ENCODE measurements around the gene FRMD4B. TPM values are rescaled to one million over a fixed set of nuclear protein-coding genes. Genes with fewer than 3 reads are reported as not detected.

FRMD4B gene
- total RNA-seq, 4 donors from 2014 or later: 37.5 to 66.2 (median 62.5) TPM

- TF ChIP-seq POLR2A (IDR thresholded peaks at IDR 0.05): no peak
- TF ChIP-seq, protein P1, sequence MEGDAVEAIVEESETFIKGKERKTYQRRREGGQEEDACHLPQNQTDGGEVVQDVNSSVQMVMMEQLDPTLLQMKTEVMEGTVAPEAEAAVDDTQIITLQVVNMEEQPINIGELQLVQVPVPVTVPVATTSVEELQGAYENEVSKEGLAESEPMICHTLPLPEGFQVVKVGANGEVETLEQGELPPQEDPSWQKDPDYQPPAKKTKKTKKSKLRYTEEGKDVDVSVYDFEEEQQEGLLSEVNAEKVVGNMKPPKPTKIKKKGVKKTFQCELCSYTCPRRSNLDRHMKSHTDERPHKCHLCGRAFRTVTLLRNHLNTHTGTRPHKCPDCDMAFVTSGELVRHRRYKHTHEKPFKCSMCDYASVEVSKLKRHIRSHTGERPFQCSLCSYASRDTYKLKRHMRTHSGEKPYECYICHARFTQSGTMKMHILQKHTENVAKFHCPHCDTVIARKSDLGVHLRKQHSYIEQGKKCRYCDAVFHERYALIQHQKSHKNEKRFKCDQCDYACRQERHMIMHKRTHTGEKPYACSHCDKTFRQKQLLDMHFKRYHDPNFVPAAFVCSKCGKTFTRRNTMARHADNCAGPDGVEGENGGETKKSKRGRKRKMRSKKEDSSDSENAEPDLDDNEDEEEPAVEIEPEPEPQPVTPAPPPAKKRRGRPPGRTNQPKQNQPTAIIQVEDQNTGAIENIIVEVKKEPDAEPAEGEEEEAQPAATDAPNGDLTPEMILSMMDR (IDR thresholded peaks at IDR 0.05): no peak
- H3K36me3 ChIP-seq: peaks cover 0 to 38% (median 0%) of the 10 kb centered on the region in 3 donors
- WGBS, 2 donors: 21 to 47% methylated on average over 1 of the region's 1 CpG
- intact Hi-C loops (cut with DNase I): no loop called here
- peaks cover 4 to 36% (median 7%) of the 10 kb centered on the region in 3 donors for H3K4me1 ChIP-seq
- DNase-seq: no peak
- no peaks in the 10 kb centered on the region for H3K27me3 ChIP-seq
- H3K4me3 ChIP-seq: no peak overlapping the region
- no peaks in the 10 kb centered on the region for H3K9me3 ChIP-seq
- peak overlapping the region in 3 of 4 donors; percentile 68 to 83 (median 78) for H3K27ac ChIP-seq
These were observed 159.8 kb downstream of the FRMD4B start for GRCh38 chr3:69226071-69226470.

DNA sequence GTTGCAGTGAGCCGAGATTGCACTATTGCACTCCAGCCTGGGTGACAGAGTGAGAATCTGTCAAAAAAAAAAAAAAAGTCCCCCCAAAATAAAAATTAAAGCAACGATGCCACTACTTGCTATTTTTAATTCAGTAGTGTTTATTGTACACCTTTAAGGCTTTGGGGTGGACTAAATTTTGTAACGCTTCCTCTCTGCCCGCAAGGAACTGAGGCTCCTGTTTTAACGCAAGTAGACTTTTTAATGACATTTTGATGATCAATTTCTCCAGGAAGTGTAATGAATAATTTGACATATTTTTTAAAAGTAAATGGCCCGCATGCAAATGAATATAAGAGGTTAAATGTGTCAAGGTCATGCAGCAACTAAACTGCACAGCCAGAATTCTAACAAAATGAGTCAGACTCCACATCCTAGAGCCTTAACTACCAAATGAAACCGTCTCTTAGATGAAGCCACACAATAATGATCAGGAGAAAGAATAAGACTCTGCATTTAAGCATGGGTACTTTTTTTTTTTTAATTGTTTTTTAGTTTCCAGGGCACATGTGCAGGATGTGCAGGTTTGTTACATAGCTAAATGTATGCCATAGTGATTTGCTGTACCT lies 166.7 kb downstream of the FRMD4B start:
- TF ChIP-seq, protein P1 (IDR thresholded peaks at IDR 0.05): no peak
- H3K9me3 ChIP-seq: no peaks in the 10 kb centered on the region
- intact Hi-C loops (cut with DNase I): no loop called here
- H3K4me1 ChIP-seq: peaks cover 0 to 14% (median 3%) of the 10 kb centered on the region in 3 donors
- WGBS, 2 donors: 82 to 89% methylated on average over 7 of the region's 7 CpGs
- no peak for DNase-seq
- peaks cover 0 to 87% (median 0%) of the 10 kb centered on the region in 3 donors for H3K36me3 ChIP-seq
- no peak overlapping the region for H3K4me3 ChIP-seq
- no peak overlapping the region for H3K27ac ChIP-seq
- no peaks in the 10 kb centered on the region for H3K27me3 ChIP-seq

- Histone ChIP-seq H3K27ac (no peak overlapping the region), H3K36me3 (peaks cover 0 to 80% (median 0%) of the 10 kb centered on the region in 3 donors), H3K9me3 (no peaks in the 10 kb centered on the region), H3K4me1 (peaks cover 1 to 26% (median 6%) of the 10 kb centered on the region in 3 donors), H3K27me3 (no peaks in the 10 kb centered on the region), H3K4me3 (no peak overlapping the region)
- intact Hi-C loops (cut with DNase I): no loop called here
- TF ChIP-seq, protein P1 (IDR thresholded peaks at IDR 0.05): no peak
- TF ChIP-seq POLR2A (IDR thresholded peaks at IDR 0.05): no peak
- 93 to 94% methylated on average over 6 of the region's 6 CpGs for WGBS, 2 donors
- no peak for DNase-seq
These were observed 167.8 kb downstream of the FRMD4B start for GRCh38 chr3:69218079-69218478.

- Histone ChIP-seq H3K4me3 (no peak overlapping the region), H3K9me3 (no peaks in the 10 kb centered on the region), H3K27ac (no peak overlapping the region), H3K36me3 (peaks cover 0 to 70% (median 0%) of the 10 kb centered on the region in 3 donors), H3K4me1 (peaks cover 7 to 37% (median 9%) of the 10 kb centered on the region in 3 donors), H3K27me3 (no peaks in the 10 kb centered on the region)
- intact Hi-C loops (cut with DNase I): no loop called here
- TF ChIP-seq, protein P1 (IDR thresholded peaks at IDR 0.05): no peak
- TF ChIP-seq POLR2A (IDR thresholded peaks at IDR 0.05): no peak
- WGBS, 2 donors: 28 to 30% methylated on average over 5 of the region's 5 CpGs
- no peak for DNase-seq
These were observed 168.9 kb downstream of the FRMD4B start for GRCh38 chr3:69216981-69217380.

GRCh38 chr3:69214241-69214640 lies 171.6 kb downstream of the FRMD4B start:
- H3K27me3 ChIP-seq: no peaks in the 10 kb centered on the region
- H3K4me3 ChIP-seq: no peak overlapping the region
- H3K9me3 ChIP-seq: no peaks in the 10 kb centered on the region
- intact Hi-C loops (cut with DNase I): no loop called here
- H3K4me1 ChIP-seq: peaks cover 11 to 62% (median 13%) of the 10 kb centered on the region in 3 donors
- 32 to 50% methylated on average over 3 of the region's 3 CpGs for WGBS, 2 donors
- peaks cover 0 to 43% (median 0%) of the 10 kb centered on the region in 3 donors for H3K36me3 ChIP-seq
- peak overlapping the region in 2 of 4 donors; percentile 23 to 72 for H3K27ac ChIP-seq
- DNase-seq: no peak
- TF ChIP-seq POLR2A (IDR thresholded peaks at IDR 0.05): no peak
- TF ChIP-seq, protein P1 (IDR thresholded peaks at IDR 0.05): no peak
